OCI-LY1 (cell line): Measurements from ENCODE around the gene ADK.

Experiments used
- H2AFZ ChIP-seq: fragments of 200-600 bp; sonication (generic), shearing (Covaris generic); 2 replicates; pipeline ENCODE4 v1.6.0; 2014; ENCODE audit warnings: antibody characterized with exemption, mild to moderate bottlenecking, low read length
- H3F3A ChIP-seq: fragments of 200-600 bp; sonication (generic), shearing (Covaris generic); 2 replicates; pipeline ENCODE4 v1.6.0; 2014; ENCODE audit warnings: mild to moderate bottlenecking, antibody characterized with exemption, low read length, moderate library complexity; ENCODE audit not compliant: insufficient read depth
- H3K27ac ChIP-seq: fragments of 200-600 bp; sonication (generic); 2 replicates; pipeline ENCODE4 v1.5.1; 2014; ENCODE audit warnings: low read length, mixed run types, mild to moderate bottlenecking, low read depth; ENCODE audit not compliant: poor library complexity, severe bottlenecking
- H3K27me3 ChIP-seq: fragments of 200-600 bp; sonication (generic); 2 replicates; pipeline ENCODE4 v1.6.0; 2014; ENCODE audit warnings: antibody characterized with exemption, mild to moderate bottlenecking, low read length, moderate library complexity; ENCODE audit not compliant: insufficient read depth
- H3K36me3 ChIP-seq: fragments of 200-600 bp; sonication (generic); 2 replicates; pipeline ENCODE4 v1.6.1; 2014; ENCODE audit warnings: mild to moderate bottlenecking, antibody characterized with exemption, low read length, moderate library complexity, mixed read lengths; ENCODE audit not compliant: insufficient read depth
- H3K4me1 ChIP-seq: fragments of 200-600 bp; sonication (generic); 2 replicates; pipeline ENCODE4 v1.5.1; 2014; ENCODE audit warnings: mild to moderate bottlenecking, low read length, moderate library complexity; ENCODE audit not compliant: insufficient read depth, severe bottlenecking
- H3K4me2 ChIP-seq: fragments of 200-600 bp; sonication (generic), shearing (Covaris generic); 2 replicates; pipeline ENCODE4 v1.6.1; 2014; ENCODE audit warnings: low read length
- H3K4me3 ChIP-seq: fragments of 200-600 bp; sonication (generic); 2 replicates; pipeline ENCODE4 v1.5.1; 2014; ENCODE audit warnings: low read length, low read depth, mild to moderate bottlenecking, mixed read lengths; ENCODE audit not compliant: poor library complexity, severe bottlenecking
- H3K79me2 ChIP-seq: fragments of 200-600 bp; shearing (Covaris generic); 2 replicates; pipeline ENCODE4 v1.6.1; 2016; ENCODE audit warnings: mixed run types, low read length, mixed read lengths; ENCODE audit not compliant: insufficient read depth
- H3K9ac ChIP-seq: fragments of 200-600 bp; sonication (generic), shearing (Covaris generic); 2 replicates; pipeline ENCODE4 v1.6.1; 2014; ENCODE audit warnings: mild to moderate bottlenecking, low read length, mixed read lengths
- H3K9me2 ChIP-seq: fragments of 200-600 bp; sonication (generic), shearing (Covaris generic); 2 replicates; pipeline ENCODE4 v1.6.1; 2014; ENCODE audit warnings: low read depth, mild to moderate bottlenecking, low read length, mixed read lengths
- H3K9me3 ChIP-seq: fragments of 200-600 bp; shearing (Covaris generic); 2 replicates; pipeline ENCODE4 v1.6.1; 2014; ENCODE audit warnings: low read length, mixed read lengths
- H4K20me1 ChIP-seq: fragments of 200-600 bp; sonication (generic), shearing (Covaris generic); 2 replicates; pipeline ENCODE4 v1.6.0; 2016; ENCODE audit warnings: mild to moderate bottlenecking, low read length; ENCODE audit not compliant: insufficient read depth
- CTCF ChIP-seq: fragments of 200-600 bp; sonication (generic), shearing (Covaris generic); IDR thresholded peaks from 2 replicates; pipeline ENCODE4 v1.5.1; 2017; ENCODE audit warnings: mild to moderate bottlenecking, antibody characterized with exemption, low read length, moderate library complexity, mixed read lengths
- EZH2 ChIP-seq: fragments of 200-600 bp; sonication (generic), shearing (Covaris generic); IDR thresholded peaks from 2 replicates; pipeline ENCODE4 v1.8.0; 2017; ENCODE audit warnings: borderline replicate concordance, mixed run types, mild to moderate bottlenecking, antibody characterized with exemption, low read length, moderate library complexity, mixed read lengths

The ADK gene

GRCh38 chr10:74276416-74276815, 125.4 kb downstream of the ADK start:
- Histone ChIP-seq H3K27ac (no peak overlapping the region), H3K4me3 (no peak overlapping the region), H3K9me3 (no peaks in the 10 kb centered on the region), H3K36me3 (no peaks in the 10 kb centered on the region; the same call in 1 of the 2 replicates), H3K9me2 (no peaks in the 10 kb centered on the region), H3K9ac (no peak overlapping the region), H3K27me3 (no peaks in the 10 kb centered on the region), H3K79me2 (no peaks in the 10 kb centered on the region), H3K4me1 (no peaks in the 10 kb centered on the region), H2AFZ (no peak overlapping the region), H4K20me1 (no peaks in the 10 kb centered on the region), H3K4me2 (no peak overlapping the region), H3F3A (no peaks in the 10 kb centered on the region)
- TF ChIP-seq EZH2 = no peak
- no peak for TF ChIP-seq CTCF

- TF ChIP-seq EZH2 (no peak), CTCF (no peak)
- Histone ChIP-seq H4K20me1 (no peaks in the 10 kb centered on the region), H3K27ac (no peak overlapping the region), H2AFZ (no peak overlapping the region), H3K9ac (no peak overlapping the region), H3K4me1 (no peaks in the 10 kb centered on the region), H3K27me3 (no peaks in the 10 kb centered on the region), H3K9me2 (no peaks in the 10 kb centered on the region), H3K79me2 (no peaks in the 10 kb centered on the region), H3F3A (no peaks in the 10 kb centered on the region), H3K36me3 (peaks cover 27% of the 10 kb centered on the region), H3K4me2 (no peak overlapping the region), H3K9me3 (peaks cover 18% of the 10 kb centered on the region), H3K4me3 (no peak overlapping the region)
These were observed 131.3 kb downstream of the ADK start for GRCh38 chr10:74282151-74282847.

- Histone ChIP-seq H3K9me2 (no peaks in the 10 kb centered on the region), H3K9ac (no peak overlapping the region), H3K4me1 (no peaks in the 10 kb centered on the region), H3K4me3 (no peak overlapping the region), H3K36me3 (peaks cover 27% of the 10 kb centered on the region), H3K27me3 (no peaks in the 10 kb centered on the region), H3K79me2 (no peaks in the 10 kb centered on the region), H3F3A (no peaks in the 10 kb centered on the region), H3K9me3 (peaks cover 18% of the 10 kb centered on the region), H4K20me1 (no peaks in the 10 kb centered on the region), H2AFZ (no peak overlapping the region), H3K27ac (no peak overlapping the region), H3K4me2 (no peak overlapping the region)
- TF ChIP-seq CTCF (no peak), EZH2 (no peak)
These were observed 131.8 kb downstream of the ADK start for GRCh38 chr10:74282848-74283210.
